ENCODE data around the gene FGG.

- TF ChIP-seq, protein P1, sequence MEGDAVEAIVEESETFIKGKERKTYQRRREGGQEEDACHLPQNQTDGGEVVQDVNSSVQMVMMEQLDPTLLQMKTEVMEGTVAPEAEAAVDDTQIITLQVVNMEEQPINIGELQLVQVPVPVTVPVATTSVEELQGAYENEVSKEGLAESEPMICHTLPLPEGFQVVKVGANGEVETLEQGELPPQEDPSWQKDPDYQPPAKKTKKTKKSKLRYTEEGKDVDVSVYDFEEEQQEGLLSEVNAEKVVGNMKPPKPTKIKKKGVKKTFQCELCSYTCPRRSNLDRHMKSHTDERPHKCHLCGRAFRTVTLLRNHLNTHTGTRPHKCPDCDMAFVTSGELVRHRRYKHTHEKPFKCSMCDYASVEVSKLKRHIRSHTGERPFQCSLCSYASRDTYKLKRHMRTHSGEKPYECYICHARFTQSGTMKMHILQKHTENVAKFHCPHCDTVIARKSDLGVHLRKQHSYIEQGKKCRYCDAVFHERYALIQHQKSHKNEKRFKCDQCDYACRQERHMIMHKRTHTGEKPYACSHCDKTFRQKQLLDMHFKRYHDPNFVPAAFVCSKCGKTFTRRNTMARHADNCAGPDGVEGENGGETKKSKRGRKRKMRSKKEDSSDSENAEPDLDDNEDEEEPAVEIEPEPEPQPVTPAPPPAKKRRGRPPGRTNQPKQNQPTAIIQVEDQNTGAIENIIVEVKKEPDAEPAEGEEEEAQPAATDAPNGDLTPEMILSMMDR (IDR thresholded peaks at IDR 0.05): no peak
- TF ChIP-seq EZH2 (IDR thresholded peaks at IDR 0.05; ENCODE audit: borderline replicate concordance, insufficient read depth, low read depth, low read length, poor library complexity, severe bottlenecking): no peak
These were observed 53.3 kb downstream of the FGG start for GRCh38 chr4:154559141-154559493.

Measured in B cell (primary cell).